GM19468 (cell line): ENCODE measurements around the gene EFCAB8.

Experiments
- ATAC-seq: cut with Tn5 transposase; IDR thresholded peaks from one replicate; pipeline ENCODE4 v1.9.1; 2021; ENCODE audit warnings: mild to moderate bottlenecking, moderate library complexity, moderate number of reproducible peaks; ENCODE audit not compliant: unreplicated experiment; ENCODE audit errors: extremely low read depth

The EFCAB8 gene

GRCh38 chr20:33000802-33001466 is 142.2 kb downstream of the EFCAB8 start:
- ATAC-seq: no peak

GRCh38 chr20:33002087-33002808 is 143.5 kb downstream of the EFCAB8 start:
- ATAC-seq: no peak

GRCh38 chr20:33004141-33004751 is 145.5 kb downstream of the EFCAB8 start, which contains the start of gene SUN5:
TSS of gene SUN5 (minus strand) at chr20:33004433. CDS start at chr20:33004340, 93 bp downstream.
- ATAC-seq: no peak

- ATAC-seq: no peak
These were observed 146.4 kb downstream of the EFCAB8 start for GRCh38 chr20:33005132-33005566.

- ATAC-seq: no peak
These were observed 147.4 kb downstream of the EFCAB8 start for GRCh38 chr20:33005908-33006775.

GRCh38 chr20:33006776-33007375 is 148.2 kb downstream of the EFCAB8 start:
- no peak for ATAC-seq

- ATAC-seq: no peak
These were observed 148.9 kb downstream of the EFCAB8 start, which contains the start of gene BPIFB2 for GRCh38 chr20:33007376-33008335. TSS of gene BPIFB2 (plus strand) at chr20:33007704. CDS start at chr20:33008575, 871 bp downstream.

GRCh38 chr20:33008336-33009213 is 149.9 kb downstream of the EFCAB8 start:
- no peak for ATAC-seq

- ATAC-seq: no peak
These were observed 150.8 kb downstream of the EFCAB8 start for GRCh38 chr20:33009214-33010132.

- ATAC-seq: no peak
These were observed 151.4 kb downstream of the EFCAB8 start for GRCh38 chr20:33010133-33010504.

GRCh38 chr20:33010674-33011449 is 152.1 kb downstream of the EFCAB8 start:
- no peak for ATAC-seq
